ENCODE data around the gene CACNG4.

CACNG4 gene

DNA sequence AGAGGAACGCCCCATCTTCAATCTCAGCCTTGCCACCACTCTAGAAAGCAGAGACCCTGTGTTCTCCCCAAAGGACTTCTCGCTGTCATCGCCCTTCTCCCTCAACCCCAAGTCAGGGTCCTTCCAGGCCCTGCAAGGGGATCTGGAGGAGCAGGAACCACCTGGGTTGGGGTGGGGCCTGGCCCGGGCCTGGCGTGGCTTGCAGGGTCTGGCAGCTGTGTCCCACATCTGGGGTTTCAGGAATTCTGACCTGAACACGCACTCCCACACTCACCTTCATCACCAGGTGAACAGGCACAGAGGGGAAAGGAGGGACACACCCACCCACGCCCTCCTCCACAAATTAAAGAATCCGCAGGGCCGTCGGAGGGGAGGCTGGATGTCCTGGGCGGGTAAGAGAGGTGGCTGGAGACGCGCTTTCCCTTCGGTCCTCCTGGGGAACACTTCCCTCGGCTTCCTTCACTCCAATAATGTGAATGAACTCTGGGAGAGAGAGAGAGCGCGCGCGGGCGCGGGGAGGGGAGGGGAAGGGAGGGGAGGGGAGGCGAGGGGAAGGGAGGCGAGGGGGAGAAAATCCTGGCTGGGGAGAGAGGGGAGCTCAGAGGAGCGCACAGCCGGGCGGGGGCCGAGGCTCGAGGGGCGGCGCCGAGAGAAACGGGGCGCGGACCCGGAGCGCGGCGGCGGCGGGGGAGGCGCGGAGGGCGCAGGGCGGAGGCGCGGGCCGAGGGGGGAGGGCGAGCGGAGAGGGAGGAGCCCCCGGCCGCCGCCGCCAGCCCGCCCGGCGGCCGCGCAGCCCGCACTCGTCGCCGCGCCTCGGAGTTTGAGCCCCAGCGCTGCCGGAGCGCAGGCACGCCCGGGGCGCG lies at the start of gene CACNG4:
TSS of gene CACNG4 (plus strand) at position 799 of the 863 bp plus-strand sequence. CDS start 205 bp downstream, outside the sequence.
- DNase-seq, result peak; percentile 70

DNA sequence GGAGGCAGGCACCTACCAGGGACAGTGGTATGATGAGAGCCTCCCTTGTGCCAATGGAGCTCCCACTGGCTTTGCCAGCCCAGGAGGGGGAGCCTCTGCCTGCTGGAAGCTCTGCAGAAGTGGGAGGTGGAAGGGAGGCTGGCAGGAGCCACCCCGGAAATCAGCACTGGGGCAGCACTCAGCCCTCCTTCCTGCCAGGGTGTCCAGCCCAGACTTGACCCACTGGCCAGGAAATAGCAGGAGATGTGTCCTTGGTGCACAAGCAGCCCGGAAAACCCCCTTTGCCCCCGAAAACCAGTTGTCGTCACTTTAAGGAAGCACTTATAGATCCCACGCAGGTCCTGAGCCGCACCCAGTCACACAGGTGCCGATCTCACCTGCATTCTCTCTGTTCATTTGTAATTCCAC lies 49.3 kb upstream of the CACNG4 start:
- peak; percentile 65 for DNase-seq

DNA sequence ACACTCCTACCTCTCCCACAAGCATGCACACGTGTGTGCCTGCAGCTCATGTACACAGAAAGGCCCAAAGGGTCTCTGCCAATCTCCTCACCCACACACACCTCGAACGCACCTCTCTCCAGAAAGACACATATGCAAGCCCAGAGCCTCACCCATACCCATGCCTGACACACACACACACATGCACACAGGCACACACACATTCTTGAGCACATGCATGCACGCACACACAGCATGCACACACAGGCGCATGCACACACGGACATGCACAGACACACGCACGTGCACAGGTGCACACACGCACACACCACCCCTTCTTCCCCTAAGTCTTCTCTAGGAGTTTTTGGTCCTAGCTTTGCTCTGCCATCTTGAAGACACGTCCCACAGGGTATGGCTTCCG lies 48.7 kb upstream of the CACNG4 start:
- no peak for DNase-seq

DNA sequence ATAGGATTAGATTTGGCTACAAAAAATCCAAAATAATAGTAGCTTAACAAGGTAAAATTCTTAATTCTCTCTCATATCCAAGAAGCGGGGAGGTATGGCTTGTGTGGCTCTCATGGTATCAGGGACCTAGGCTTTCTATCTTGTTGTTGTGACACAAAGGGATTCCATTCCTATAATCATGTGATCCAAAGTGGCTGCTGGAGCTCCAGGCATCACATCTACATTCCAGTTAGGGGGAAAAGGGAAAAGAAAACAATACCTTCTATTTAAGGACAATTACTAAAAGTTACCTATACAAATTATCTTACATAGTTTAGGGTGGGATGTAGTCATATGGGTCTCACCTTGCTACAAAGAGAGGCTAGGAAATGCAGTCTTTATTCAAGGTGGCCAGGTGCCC lies 47.6 kb upstream of the CACNG4 start:
- DNase-seq, result no peak

DNA sequence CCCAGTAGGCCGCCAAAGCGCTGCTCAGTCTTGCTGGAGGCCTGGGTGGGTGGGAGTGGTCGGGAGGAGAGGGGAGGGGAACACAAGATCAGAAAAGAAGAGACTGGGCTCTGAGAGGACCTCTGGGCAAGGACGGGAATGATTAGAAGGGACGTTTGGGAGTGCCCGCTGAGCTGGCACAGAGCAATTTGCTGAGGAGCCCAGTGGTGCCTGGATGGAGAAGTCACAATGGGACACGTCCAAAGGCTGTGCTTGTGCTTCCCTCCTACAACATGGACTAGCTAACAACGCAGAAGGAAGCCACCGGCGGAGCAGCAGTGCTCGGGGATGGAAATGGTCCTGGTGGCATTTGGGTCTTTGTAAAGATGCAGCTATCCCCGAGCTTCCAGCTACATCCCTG lies 45.6 kb upstream of the CACNG4 start:
- no peak for DNase-seq

DNA sequence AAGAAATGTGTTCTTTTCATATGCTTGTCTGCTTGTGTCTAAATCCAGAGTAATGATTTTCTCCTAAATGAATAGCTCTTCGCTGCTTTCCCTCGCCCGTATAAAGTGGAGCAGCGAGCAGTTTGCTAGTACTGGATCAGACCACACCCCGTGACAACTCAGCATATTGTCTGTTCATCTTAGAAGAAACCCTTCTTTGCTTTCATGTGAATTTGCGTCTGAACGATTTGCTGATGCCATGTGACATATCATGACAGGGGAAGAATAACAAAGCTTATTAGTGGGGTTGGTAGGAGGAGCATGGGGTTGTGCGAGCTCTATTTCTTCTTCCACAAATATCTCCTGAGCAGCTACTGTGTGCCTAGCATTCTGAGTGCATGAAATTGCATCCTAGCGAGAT lies 44.1 kb upstream of the CACNG4 start:
- no peak for DNase-seq

DNA sequence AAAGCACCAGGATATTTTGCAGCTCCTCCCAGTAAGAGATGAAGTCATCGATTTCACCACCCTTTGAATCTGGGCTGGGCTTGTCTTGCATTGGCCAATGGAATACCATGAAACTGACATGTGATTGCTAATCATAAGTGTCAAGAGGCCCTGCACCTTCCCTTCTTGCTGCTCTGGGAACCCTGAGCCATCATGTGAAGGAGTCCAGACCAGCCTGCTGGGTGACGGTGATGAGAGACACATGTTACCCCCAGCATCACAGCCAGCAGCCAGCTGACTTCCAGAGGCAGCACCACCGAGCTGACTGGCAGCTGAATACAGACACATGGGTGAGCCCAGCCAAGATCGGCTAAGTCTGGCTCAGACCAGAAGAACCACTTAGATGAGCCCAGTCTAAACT lies 43.6 kb upstream of the CACNG4 start:
- DNase-seq, result no peak

DNA sequence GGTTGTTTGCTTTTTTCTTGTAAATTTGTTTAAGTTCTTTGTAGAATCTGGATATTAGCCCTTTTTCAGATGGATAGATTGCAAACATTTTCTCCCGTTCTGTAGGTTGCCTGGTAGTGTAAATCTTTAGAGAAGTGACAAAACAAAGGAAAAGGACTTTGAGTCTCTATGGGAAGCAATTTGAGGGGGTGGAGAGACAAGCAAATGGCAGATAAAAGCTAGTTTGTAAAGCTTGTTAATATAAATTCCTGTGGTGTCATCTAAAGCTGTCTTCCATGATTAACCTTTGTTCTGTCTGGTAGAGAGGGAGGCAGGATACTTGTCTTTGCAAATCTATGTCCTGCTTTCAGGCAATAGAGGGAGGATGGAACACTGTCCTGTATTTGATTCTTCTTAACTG lies 40.6 kb upstream of the CACNG4 start:
- DNase-seq, result no peak

DNA sequence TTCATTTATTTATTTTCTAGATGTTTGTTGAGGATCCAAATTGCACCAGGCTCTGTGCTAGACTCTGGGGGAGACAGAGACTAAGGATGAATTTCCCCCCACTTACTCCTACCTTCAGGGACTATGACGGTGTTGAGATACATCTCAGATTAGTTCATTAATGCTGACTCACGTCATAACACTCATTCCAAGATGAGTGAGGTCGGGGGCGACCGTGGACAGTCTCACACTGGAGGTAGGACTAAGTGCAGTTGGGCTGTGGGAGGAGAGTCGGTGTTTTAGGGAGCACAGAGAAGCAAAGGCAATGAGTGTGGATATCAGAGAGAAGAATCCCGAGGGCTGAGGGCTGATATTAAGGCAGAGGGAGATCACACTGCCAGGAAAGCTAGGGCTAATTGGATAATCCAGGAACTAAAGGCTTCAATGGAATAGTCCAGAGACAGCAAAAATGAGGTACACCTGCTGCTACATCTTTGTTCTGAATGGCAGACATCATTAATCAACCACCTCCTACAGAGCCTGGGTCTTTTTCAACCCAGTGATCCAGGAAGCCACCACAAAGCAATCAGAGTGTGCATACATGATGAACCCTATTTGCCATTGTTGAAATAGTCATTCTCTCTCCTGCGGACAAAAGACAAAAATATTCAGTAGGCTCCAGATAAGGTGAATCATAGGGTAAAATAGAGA lies 38.6 kb upstream of the CACNG4 start:
- DNase-seq, result no peak

DNA sequence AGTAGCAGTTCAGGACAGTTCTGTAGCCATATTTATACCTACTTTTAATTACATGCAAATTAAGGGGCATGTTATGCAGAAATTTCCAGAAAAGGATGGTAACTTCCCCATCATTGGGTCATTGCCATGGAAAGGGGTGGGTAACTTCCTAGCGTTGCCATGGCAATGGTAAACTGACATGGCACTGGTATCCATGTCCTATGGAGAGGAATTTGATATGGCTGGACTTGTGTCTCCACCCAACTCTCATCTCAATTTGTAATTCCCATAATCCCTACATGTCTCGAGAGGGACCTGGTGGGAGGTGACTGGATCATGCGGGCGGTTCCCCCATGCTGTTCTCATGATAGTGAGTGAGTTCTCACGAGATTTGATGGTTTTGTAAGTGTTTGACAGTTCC lies 35.6 kb upstream of the CACNG4 start:
- DNase-seq, result no peak

DNA sequence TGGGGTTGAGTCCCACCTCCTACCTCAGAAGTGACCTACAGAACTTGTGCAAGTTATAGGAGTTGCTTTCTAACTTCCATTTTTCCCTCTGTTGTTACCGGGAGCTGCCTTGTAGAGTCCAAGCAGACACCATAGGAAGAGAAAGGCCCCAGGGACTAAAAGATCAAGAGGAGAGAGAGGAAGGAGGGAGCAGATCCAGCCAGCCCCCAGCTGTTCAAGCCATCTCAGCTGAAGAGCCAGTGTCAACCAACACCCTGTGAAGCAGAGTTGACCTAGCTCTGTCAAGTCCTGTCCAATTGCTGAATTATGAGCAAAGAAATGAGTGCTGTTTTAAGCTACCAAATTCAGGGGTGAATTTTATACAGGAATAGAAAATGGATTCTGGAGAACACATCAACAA lies 34.9 kb upstream of the CACNG4 start:
- no peak for DNase-seq

DNA sequence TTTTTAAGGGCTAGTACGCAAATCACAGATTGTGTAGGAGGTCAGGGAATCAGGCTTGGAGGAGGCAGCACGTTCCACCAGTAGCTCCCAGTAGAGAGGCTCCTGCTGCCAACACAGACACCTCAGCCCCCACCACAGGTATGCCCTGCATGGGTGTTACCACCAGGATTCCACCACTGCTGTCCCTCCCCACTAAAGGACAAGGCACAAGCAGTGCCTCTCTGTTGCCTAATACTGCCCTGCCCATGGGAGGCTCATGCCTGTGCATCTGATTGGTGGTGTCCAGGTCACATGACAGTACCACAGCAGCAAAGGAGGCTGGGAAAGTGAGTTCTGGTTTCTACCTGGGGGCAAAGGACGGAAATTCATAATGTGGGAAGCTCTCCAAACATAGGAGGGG lies 33.6 kb upstream of the CACNG4 start:
- no peak for DNase-seq

DNA sequence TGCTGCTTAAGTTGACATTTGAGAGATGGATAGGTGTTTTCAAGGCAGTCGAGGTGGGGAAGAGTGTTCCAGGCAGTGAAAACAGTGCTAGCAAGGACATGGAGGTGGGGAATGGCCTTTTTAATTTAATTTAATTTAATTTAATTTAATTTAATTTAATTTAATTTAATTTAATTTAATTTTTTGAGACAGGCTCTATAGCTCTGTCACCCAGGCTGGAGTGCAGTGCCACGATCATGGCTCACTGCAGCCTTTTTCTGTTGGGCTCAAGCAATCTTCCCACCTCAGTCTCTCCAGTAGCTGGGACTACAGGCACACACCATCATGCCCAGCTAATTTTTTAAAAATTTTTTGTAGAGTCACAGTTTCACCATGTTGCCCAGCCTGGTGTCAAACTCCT lies 32.2 kb upstream of the CACNG4 start:
- DNase-seq, result no peak

DNA sequence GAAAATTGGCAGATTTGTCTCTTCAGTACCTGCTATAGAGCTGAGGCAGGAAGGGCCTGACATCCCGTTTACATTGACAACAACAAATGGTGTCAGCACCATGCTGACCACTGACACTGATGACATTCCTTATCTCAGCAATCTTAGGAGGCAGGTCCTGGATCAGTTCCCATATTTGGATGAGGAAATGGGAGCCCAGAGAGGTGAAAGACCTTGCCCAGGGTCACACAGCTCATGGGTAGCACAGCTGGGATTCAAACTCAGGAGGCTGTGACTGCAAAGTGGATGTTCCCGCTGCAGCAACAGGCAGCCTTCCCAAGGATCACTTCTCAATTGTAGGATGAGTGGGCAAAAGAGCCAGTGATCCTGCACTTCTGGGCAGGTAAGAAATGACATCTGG lies 30.5 kb upstream of the CACNG4 start:
- no peak for DNase-seq

DNA sequence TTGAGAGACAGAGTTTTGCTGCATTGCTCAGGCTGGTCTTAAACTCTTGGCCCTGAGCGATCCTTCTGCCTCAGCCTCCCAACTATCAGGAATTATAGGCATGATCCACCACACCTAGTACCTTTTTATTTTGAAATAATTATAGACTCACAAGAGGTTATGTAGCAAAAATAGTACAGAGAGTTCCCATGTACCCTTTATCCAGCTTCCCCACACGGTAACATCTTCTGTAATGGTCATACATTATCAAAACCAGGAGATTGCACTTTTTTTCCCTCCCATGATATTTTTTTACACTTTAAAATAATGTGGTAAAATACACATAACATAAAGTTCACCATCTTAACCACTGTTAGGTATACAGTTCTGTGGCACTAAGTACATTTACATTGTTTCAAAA lies 28.8 kb upstream of the CACNG4 start:
- DNase-seq, result no peak

DNA sequence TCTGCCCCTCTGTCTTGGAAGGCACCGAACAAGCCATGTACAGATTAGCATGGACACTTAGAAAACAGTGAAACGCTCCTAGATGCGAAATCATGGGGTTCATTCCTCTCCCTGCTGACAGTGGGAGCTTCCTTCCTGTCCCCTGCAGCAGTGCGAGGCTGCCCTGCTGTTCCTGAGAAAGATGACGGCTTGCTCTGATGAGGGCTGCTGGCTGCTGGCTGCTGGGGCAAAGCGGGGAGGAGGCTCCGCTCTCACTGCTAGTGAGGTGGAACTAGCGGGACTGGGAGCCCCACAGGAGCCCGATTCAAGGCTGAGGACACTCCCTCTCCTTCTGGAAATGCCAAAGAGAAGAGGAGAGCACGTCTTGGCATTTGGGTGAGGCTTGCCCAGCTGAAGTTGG lies 25.9 kb upstream of the CACNG4 start:
- DNase-seq, result no peak

DNA sequence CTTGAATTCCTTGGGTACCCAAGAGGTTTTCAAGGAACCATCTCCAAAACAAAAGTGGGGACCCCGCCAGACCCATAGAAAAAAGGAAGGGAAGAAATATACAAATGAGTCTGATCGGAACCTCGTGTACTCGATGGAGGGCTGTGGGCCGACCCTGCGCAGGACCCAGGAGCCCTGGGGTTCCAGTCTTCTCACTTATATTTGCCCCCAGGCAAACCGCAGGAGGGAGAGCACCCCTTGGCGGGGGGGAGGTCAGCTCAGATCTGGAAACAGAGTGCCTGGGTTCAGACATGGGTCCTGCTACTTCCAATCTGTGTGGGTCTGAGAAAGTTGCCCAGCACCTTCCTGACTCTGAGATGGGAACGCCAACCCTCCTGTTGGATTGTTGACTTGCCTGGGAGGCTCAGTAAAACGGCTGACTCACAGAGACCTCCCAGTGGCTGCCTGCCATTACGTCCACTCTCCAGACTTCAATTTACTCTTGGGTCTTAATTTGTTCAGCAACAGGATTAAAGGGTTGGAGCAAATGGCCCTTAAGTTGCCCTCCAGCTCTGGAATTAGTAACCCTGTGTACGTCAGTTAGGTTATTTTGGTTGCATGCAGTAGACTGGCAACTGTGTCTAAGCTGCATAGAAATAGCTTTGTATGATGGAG lies 24.9 kb upstream of the CACNG4 start:
- DNase-seq, result no peak

DNA sequence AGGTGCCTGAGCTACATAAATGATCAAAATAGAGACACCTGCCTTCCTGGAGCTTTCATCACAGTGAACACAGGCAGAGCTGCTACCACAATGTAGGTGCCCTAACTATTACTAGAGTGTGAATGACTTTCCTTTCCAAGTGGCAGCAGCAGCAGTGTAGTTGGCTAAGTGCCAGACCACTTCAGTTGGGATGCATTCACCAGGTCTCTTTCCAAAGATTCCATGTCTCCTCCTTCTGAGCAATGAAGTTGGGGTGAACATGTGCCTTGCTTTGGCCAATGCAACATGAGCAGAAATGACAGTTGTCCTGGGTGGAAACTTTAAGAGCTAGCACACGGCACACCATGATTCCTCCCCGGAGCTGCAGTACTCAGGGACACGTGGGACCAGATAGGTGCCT lies 23.3 kb upstream of the CACNG4 start:
- DNase-seq, result no peak

DNA sequence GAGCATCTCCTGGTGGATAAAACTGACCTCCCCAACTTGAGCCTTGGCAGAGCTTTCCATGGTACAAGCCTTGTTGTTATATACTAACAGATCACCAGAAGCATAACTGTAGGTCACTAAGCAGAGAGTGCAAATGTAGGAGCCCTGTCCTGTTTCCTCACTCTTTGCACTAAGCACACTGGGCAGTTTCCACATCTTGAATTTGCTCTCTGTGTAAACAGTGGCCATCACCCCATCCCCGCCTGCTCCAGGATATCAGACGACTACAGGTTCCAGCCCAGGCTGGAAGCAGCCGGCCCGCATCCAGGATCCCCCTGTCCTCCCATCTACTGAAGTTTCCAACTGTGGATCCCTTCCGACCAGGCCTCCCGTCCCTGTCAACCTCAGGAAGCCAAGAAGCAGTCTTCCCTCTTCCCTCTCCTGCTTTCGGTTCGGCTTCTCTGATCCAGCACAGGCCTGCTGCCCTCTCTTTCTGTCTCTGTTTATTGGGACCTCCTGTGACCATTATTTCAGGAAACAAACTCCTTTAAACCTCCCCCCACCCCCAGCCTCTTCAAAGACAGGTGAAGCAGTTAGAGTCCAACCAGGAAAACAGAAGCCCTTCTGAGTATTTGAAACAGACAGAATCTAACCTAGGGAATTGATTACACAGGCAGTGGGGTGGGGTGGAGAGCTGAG lies 22.6 kb upstream of the CACNG4 start:
- no peak for DNase-seq

DNA sequence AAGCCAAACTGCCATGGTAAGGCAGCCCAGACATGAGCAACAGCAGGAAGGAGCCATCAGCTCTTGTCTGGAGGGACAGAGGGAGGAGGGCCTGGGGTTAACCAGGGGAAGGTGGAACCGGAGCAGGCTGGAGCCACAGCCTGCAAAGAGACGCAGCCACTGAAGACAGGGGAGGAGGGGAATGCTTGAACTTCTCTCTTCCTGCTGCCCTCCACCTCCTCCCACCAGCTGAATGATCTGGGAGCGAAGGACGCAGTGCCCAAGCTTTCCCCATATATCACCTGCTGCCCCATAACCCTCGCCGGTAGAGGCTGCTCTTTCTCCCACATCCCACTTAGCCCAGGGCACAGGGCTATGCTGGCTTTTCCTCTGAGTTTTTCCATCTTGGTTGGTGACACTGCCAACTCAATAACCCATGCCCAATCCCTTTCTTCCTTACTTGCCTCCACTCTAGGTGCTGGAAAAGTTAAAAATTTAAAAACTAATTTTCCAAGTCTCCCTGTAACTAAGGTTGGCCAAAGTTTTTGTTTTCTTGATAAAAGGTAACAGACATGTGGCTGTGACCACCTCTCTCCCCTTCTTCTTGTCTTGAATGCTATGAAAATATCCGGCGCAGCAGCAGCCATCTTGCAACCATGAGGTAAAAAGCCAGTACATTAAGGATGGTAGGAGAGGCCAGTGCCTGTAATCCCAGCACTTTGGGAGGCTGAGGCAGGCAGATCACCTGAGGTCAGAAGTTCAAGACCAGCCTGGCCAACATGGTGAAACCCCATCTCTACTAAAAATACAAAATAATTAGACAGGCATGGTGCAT lies 21.8 kb upstream of the CACNG4 start:
- no peak for DNase-seq

DNA sequence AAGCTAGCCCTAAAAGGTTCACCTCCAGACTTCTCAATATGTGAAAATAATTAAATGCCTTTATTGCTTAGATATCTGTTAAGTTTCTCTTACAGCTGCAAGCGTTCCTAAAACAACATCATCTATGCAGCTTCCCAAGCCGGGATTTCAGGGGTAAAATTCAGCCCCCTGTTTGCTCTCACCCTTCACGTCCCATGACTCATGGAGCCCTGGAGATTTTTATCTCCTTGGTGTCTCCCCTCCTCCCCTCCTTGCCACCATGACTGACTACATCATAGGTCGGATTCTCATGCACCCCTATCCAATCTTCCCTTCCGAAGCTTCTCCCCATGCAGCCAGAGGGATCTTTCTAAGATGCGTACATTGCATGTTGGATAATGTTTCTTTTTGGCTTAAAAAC lies 21.0 kb upstream of the CACNG4 start:
- DNase-seq, result no peak

DNA sequence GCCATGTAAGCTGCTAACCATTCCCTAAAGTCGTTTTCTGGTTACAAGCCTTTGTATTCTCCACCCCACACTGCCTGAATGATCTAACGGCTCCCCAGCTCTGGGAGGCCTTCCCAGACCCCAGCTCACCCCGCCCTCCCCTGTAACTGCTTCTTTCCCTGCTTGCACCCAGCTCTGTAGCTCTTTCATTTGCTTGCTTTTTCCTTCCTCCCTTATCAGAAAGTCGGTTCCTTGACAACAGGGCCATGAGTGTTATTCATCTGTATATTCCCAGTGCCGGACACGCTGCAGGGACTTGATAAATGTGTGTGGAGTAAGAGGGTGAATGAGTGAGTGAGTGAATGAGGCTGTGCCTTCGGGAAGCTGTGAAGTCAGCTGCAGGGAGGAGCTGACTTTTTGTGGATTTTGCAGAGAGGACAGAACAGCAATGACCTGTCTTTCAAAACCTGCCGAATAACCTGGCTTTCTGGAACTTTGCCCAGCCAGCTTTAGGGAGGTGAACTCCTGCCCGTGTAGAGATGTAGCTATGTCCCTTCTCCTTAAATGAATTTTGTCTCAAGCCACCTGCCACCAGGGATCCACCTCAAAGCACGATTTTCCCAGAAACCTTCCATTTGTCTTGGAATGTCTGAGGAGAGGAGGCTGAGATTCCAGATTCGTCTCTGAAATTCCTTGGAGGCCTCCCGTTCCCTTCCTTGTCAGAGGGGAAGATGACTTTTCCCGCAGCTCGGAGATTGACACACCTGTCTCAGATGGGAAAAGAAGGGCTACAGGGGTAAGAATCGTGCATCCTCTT lies 20.0 kb upstream of the CACNG4 start:
- no peak for DNase-seq
